GM04503 (cell line): ENCODE data around the gene NOTCH4.
"Not testable (repeated sequence)": the region's sequence is repeated elsewhere in the genome, so short reads cannot be mapped to it uniquely, and the experiment has no call there.

ENCODE experiments used
- DNase-seq: peaks from one replicate; pipeline ENCODE4 v3.0.0-alpha.2; 2012; ENCODE audit warnings: low read depth

Gene NOTCH4

DNA sequence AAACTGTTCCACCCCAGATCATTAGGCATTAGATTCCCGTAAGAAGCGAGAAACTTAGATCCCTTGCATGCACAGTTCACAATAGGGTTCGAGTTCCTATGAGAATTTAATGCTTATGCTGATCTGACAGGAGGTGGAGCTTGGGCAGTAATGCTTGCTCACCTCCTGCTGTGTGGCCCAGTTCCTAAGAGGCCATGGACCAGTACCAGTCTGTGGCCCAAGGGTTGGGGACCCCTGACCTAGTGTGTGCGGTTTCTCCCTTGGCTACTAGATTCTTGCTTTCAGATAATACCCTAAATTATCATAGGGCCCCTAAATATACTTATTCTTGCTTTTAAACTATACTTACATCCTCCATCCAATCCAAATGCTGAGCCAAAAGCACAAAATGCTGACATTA lies 29.5 kb downstream of the NOTCH4 start:
- no peak for DNase-seq

- not testable (repeated sequence) for DNase-seq
Observed at GRCh38 chr6:32193096-32193495, 30.8 kb downstream of the NOTCH4 start.

- DNase-seq: no peak
Observed at GRCh38 chr6:32192608-32193039, 31.2 kb downstream of the NOTCH4 start, which contains the start of gene GPSM3. TSS of gene GPSM3 (minus strand) at chr6:32192643. CDS start at chr6:32192513, 130 bp downstream.

- no peak for DNase-seq
Observed at GRCh38 chr6:32191696-32192607, 31.9 kb downstream of the NOTCH4 start.

GRCh38 chr6:32190911-32191677 lies 32.8 kb downstream of the NOTCH4 start:
- DNase-seq: no peak

DNA sequence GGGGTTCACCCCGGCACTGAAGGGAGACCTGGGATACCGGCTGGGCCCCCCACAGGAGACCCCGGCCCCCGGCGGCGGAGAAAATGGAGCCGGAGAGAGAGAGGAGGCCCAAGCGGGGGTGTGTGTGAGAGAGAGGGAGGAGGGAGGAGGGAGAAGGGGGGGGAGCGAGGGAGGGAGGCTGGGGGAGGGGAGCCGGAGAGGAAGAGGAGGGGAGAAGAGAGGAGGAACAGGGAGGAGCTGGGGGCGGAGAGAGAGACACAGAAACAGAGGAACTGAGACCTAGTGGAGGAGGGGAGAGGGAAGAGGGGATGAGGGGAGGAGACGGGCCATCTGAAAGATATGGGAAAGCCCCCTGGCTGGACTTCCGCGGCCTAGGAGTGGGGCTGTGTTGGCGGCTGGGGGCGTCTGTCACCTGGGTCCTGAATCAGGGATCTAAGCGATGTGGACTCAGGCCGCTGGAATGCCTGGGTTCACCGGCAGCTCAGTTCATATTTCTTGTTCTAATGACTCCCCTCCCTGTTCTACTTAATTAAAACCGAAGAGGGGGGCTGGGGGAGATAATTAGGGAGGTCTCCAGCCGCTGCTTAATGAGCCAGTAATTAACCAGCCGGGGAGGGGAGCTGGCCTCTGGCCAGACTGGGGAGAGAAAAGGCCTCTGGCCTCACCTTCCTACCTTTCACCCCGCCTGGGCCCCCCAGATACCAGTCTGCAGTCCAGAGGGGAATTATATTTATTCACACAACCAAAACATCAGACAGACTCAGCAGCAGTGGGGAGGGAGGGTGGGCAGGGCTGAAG lies 33.6 kb downstream of the NOTCH4 start, which contains the start of gene PBX2:
TSS of gene PBX2 (minus strand) at position 149 of the 798 bp plus-strand sequence. CDS start 287 bp downstream, outside the sequence.
- peak; percentile 54 for DNase-seq

- no peak for DNase-seq
Observed at GRCh38 chr6:32189742-32190053, 34.2 kb downstream of the NOTCH4 start.

- DNase-seq: no peak
Observed at GRCh38 chr6:32189069-32189741, 34.7 kb downstream of the NOTCH4 start.

DNA sequence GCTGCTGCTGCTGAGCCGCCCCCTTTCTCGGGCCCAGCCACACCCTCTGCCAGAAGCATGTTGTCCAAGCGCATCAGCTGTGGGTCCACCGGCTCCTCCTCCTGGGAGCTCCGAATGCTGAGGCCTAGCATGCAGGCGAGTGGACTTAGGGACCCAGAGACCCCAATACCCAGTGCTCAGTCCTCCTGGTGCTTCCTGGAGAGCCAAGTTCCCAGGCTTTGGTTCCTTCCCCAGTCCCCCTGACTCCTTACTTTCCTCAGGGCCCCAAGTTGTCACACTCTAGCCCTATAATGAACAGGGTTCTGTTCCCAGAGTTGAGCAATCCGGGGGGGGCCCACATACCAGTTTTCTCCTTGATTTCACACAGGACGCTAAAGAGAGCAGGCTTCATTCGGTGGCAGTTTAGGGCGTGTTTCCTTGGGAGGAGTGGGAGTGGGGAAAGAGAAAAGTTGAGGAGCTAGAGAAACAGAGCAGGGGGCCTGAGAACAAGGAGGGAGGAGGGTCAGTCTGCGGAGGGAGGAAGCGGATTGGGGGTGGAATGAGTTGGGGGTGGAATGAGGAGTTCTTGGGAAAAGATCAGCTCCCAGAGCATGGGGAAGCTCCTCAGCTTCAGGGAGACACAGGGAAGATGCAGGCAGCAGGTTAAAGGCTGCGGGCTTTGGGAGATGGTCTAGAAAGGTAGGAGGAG lies 35.3 kb downstream of the NOTCH4 start:
- DNase-seq: no peak

DNA sequence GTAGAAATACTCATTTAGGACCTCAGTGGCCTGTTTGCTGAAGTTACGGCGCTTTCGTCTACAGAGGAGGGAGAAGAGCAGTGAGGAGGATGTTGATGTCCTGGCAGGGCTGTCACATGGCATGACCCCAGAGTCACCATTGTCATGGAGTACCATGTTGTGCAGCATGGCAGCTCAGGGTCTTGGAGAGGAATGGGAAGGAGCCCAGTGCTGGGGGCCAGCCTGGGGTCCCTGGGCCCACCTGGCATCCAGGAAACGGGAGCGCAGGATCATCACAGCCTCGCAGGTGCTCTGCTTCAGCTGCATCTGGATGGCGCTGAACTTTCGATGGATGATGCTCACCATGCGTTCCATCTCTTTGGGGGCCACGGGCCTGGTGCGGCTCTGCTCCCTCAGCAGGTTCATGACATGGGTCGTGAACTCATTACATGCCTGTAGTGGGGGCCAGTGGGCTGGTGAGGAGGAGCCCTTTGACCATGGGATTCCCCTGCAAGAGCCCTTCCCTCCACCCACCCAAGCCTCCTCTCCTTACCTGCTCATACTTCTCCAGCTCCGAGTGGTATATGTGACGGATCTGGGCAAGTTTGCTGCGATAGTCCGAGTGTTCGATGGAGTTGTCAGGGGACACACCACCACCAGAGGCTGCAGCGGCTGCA lies 36.0 kb downstream of the NOTCH4 start:
- DNase-seq: not testable (repeated sequence)

- no peak for DNase-seq
Observed at GRCh38 chr6:32187009-32187709, 36.7 kb downstream of the NOTCH4 start.

DNA sequence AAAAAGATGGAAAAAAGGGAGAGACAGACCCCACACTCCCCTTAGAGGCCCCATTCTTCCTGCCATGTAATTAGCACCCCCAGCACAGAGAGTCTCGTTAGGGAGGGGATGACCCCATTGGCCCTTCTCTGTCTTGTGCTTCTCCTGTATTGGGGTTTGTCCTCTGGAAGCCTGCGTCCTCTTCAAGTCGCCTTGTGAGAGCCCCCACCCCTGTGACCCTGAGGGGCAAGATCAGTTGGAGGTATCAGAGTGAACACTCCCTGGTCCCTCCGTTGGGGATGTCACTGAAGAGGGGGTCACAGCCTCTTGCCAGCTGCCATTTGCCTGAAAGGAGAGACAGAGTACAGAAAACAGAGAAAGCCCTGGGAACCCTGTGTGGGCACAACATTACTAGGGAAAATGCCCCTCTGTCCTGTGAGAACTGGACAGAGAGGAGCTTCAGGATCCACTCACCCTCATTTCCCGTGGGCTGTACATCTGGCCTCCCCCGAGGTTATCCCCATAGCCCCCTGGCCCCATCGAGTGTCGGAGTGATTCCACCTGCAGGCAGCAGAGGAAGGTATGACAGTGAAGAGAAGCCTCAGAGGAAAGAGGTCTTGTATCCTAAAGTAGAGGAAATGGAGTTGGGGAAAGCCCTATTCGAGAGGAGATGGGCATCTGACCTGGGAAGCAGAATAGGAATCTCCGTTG lies 37.6 kb downstream of the NOTCH4 start:
- not testable (repeated sequence) for DNase-seq

- peak; percentile 64 for DNase-seq
Observed at GRCh38 chr6:32185681-32186131, 38.2 kb downstream of the NOTCH4 start.

DNA sequence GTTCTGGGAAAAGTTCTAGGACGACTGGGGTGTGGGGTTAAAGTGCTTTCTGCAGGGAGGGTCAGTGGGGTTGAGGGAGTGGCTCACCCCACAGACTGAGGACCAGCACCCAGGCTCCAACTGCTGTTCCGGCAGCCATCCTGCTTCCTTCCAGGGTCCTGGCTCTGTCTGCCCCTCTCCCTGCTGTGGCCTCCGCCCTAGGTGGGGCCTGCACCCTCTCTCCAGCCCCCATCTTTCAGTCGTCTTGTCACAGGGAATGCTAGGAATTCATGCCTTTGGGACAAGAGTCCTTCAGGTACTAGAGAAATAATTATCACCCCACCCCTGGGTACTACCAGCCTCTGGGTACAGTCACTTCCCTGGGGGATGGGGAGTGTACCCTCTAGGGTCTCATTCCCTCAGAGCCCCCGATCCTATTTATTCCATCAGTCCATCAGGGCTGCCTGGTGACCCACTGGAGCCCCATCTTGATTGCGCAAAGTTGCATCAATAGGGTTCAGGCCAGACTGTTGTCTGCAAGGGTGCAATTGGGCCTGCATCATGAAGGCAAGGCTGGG lies 39.7 kb downstream of the NOTCH4 start, which contains the start of gene AGER:
TSS of gene AGER (minus strand) at position 170 of the 557 bp plus-strand sequence. CDS start at position 139, 31 bp downstream.
- DNase-seq: no peak

DNA sequence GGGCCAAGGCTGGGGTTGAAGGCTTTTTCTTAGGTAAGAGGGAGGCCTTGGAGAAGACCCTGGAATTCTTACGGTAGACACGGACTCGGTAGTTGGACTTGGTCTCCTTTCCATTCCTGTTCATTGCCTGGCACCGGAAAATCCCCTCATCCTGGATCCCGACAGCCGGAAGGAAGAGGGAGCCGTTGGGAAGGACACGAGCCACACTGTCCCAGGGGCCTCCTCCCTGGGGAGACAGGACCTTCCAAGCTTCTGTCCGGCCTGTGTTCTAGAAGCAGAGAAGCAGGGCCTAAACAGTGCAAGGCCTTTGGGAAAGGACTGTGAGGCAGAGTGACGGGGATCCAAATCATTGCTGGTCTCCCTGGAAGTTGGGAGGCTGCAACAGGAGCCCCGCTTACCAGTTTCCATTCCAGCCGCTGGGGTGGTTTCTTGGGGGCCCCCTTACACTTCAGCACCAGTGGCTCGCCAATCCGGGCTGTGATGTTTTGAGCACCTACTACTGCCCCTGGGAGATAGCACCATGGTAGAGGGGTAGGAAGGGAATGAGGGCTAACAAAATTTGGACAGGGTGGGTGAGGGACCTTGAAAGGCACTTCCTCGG lies 40.3 kb downstream of the NOTCH4 start:
- DNase-seq: no peak

DNA sequence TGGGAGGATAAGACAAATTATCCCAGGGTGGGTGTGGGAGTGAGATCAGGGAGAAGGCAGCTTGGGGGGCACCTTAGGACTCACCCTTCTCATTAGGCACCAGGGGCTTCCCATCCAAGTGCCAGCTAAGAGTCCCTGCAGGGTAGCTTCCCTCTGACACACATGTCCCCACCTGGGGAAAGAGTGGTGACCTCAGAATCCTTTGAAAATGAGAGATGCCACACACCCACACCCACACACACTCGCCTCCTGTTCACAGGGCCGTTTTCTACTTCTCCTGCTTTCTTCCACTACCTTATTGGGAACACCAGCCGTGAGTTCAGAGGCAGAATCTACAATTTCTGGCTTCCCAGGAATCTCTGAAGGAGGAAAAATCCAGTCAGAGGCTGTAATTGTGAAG lies 40.8 kb downstream of the NOTCH4 start:
- no peak for DNase-seq

DNA sequence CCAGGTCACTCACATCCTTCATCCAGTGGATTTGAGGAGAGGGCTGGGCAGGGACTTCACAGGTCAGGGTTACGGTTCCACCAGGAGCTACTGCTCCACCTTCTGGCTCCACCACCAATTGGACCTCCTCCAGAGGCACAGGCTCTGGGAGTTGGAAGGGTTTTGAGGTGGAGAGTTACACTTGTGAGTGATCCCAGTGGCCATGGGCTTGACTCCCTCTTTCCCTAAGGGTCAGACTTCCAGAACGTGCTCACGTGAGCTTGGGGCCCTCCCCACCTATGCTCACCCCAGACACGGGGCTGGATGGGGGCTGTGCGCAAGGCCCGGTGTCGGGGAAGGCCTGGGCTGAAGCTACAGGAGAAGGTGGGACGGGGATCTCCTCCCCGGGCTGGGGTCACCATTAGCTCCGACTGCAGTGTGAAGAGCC lies 41.3 kb downstream of the NOTCH4 start:
- DNase-seq: no peak

DNA sequence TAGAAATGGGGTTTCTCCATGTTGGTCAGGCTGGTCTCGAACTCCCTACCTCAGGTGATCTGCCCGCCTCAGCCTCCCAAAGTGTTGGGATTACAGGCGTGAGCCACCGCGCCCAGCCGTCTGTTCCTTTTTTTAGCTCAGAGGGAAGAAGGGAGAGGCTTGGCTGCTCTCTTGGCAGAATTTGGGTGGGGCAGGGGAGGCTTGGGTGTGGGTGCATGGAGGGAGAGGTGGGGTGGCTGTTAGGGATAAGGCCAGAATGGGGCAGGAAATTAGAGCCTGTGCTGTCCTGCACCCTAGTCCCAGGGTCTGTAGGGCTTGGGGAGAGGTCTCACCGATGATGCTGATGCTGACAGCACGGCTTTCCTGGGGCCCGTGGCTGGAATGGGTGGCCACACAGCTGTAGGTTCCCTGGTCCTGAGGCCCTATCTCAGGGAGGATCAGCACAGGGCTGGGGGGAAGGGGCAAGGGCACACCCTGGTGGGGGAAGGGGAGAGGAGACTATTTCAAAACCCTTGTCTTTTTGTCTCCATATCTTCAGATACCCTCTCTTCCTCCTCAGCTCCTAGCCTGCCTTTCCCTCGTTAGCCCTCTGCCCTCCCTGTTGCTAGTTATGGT lies 41.8 kb downstream of the NOTCH4 start:
- DNase-seq: no peak
